ENCODE measurements around the gene PLCE1. TPM values are rescaled to one million over a fixed set of nuclear protein-coding genes. Genes with fewer than 3 reads are reported as not detected.

PLCE1 gene
- polyA plus RNA-seq, 1 donor (not counting 4 experiments of a cell fraction or from before 2014, with no cell fraction given) = 0.01 TPM

DNA sequence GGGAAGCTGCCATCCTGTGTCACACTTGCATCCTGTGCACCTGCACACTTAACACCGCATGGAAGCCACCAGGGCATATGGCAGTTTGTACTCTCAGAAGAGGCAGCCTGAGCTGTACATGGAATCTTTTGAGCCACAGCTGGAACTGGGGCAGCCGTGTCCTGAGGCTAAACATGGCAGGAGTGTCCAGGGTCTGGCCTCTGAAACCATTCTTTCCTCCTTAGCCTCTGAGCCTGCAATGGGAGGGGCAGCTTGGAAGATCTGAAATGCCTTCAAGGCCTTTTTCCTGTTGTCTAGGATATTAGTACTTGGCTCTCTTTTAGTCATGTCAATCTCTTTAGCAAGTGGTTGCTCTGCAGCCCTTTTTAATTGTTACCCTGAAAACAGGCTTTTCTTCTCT is 16.4 kb downstream of the PLCE1 start:
- H2AFZ ChIP-seq (ENCODE audit: control insufficient read depth, low read length) = no peak overlapping the region
- dilution Hi-C loops (cut with MboI; ENCODE audit: extremely low pct_ligation_motif_present, low sequenced_read_pairs) = no loop called here
- H4K20me1 ChIP-seq (ENCODE audit: control insufficient read depth, extremely low read depth, insufficient read depth, low read length) = no peaks in the 10 kb centered on the region
- DNase-seq (ENCODE audit: low read depth, low spot score) (no peak), FAIRE-seq (no peak)
- TF ChIP-seq, protein P1, sequence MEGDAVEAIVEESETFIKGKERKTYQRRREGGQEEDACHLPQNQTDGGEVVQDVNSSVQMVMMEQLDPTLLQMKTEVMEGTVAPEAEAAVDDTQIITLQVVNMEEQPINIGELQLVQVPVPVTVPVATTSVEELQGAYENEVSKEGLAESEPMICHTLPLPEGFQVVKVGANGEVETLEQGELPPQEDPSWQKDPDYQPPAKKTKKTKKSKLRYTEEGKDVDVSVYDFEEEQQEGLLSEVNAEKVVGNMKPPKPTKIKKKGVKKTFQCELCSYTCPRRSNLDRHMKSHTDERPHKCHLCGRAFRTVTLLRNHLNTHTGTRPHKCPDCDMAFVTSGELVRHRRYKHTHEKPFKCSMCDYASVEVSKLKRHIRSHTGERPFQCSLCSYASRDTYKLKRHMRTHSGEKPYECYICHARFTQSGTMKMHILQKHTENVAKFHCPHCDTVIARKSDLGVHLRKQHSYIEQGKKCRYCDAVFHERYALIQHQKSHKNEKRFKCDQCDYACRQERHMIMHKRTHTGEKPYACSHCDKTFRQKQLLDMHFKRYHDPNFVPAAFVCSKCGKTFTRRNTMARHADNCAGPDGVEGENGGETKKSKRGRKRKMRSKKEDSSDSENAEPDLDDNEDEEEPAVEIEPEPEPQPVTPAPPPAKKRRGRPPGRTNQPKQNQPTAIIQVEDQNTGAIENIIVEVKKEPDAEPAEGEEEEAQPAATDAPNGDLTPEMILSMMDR (optimal IDR thresholded peaks at IDR 0.05 in 1 of 3, IDR thresholded peaks at IDR 0.05 in 1 of 3, conservative IDR thresholded peaks at IDR 0.05 in 1 of 3; ENCODE audit: extremely low read depth in 1 of 3, insufficient read depth in 2 of 3, low read length in 3 of 3) = no peak
- TF ChIP-seq EZH2 (IDR thresholded peaks at IDR 0.05; ENCODE audit: low read length) = no peak
- no peak overlapping the region for H3K4me2 ChIP-seq (ENCODE audit: control insufficient read depth, extremely low read depth, insufficient read depth, low read depth, low read length)
- no peak overlapping the region for H3K27ac ChIP-seq (ENCODE audit: control insufficient read depth, insufficient read depth, low read length)
- H3K36me3 ChIP-seq (ENCODE audit: control insufficient read depth in 2 of 2, extremely low read depth in 1 of 2, insufficient read depth in 2 of 2, low read length in 2 of 2) = no peaks in the 10 kb centered on the region
- no peaks in the 10 kb centered on the region for H3K9me3 ChIP-seq (ENCODE audit: control insufficient read depth, low read depth, low read length)
- no peaks in the 10 kb centered on the region for H3K4me1 ChIP-seq (ENCODE audit: control insufficient read depth, extremely low read depth, insufficient read depth, low read length)
- no peaks in the 10 kb centered on the region for H3K79me2 ChIP-seq (ENCODE audit: control insufficient read depth, insufficient read depth, low read length)
- H3K4me3 ChIP-seq (ENCODE audit: control insufficient read depth in 2 of 3, extremely low read depth in 1 of 3, insufficient read depth in 2 of 3, low read depth in 1 of 3, low read length in 3 of 3) = no peak overlapping the region
- no peak overlapping the region for H3K9ac ChIP-seq (ENCODE audit: control insufficient read depth, extremely low read depth, insufficient read depth, low read length)
- H3K27me3 ChIP-seq (ENCODE audit: control insufficient read depth, extremely low read depth, insufficient read depth, low read length) = no peaks in the 10 kb centered on the region
- no peaks in the 10 kb centered on the region for H3K9me1 ChIP-seq (ENCODE audit: control insufficient read depth, extremely low read depth, insufficient read depth, low read length)

DNA sequence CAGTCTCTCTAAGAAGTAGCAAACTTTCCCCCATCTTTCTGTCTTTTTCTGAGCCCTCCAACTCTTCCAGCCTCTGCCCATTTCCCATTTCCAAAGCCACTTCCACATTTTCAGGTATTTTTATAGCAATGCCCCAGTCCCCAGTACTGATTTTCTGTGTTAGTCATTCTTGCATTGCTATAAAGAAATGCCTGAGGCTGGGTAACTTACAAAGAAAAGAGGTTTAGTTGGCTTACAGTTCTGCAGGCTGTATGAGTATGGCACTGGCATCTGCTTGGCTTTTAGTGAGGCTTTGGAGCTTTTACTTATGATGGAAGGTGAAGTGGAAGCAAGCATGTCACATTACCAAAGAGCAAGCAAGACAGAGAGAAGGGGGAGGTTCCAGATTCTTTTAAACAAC is 17.2 kb downstream of the PLCE1 start:
- Histone ChIP-seq H3K36me3 (ENCODE audit: control insufficient read depth in 2 of 2, extremely low read depth in 1 of 2, insufficient read depth in 2 of 2, low read length in 2 of 2) (no peaks in the 10 kb centered on the region), H3K79me2 (ENCODE audit: control insufficient read depth, insufficient read depth, low read length) (no peaks in the 10 kb centered on the region), H3K9ac (ENCODE audit: control insufficient read depth, extremely low read depth, insufficient read depth, low read length) (no peak overlapping the region), H3K4me1 (ENCODE audit: control insufficient read depth, extremely low read depth, insufficient read depth, low read length) (no peaks in the 10 kb centered on the region), H3K9me1 (ENCODE audit: control insufficient read depth, extremely low read depth, insufficient read depth, low read length) (no peaks in the 10 kb centered on the region), H4K20me1 (ENCODE audit: control insufficient read depth, extremely low read depth, insufficient read depth, low read length) (no peaks in the 10 kb centered on the region), H3K27ac (ENCODE audit: control insufficient read depth, insufficient read depth, low read length) (no peak overlapping the region), H3K4me2 (ENCODE audit: control insufficient read depth, extremely low read depth, insufficient read depth, low read depth, low read length) (no peak overlapping the region), H3K27me3 (ENCODE audit: control insufficient read depth, extremely low read depth, insufficient read depth, low read length) (no peaks in the 10 kb centered on the region), H3K9me3 (ENCODE audit: control insufficient read depth, low read depth, low read length) (no peaks in the 10 kb centered on the region), H2AFZ (ENCODE audit: control insufficient read depth, low read length) (no peak overlapping the region), H3K4me3 (ENCODE audit: control insufficient read depth in 2 of 3, extremely low read depth in 1 of 3, insufficient read depth in 2 of 3, low read depth in 1 of 3, low read length in 3 of 3) (no peak overlapping the region)
- FAIRE-seq (no peak), DNase-seq (ENCODE audit: low read depth, low spot score) (no peak)
- TF ChIP-seq EZH2 (IDR thresholded peaks at IDR 0.05; ENCODE audit: low read length) = no peak
- dilution Hi-C loops (cut with MboI; ENCODE audit: extremely low pct_ligation_motif_present, low sequenced_read_pairs) = no loop called here

DNA sequence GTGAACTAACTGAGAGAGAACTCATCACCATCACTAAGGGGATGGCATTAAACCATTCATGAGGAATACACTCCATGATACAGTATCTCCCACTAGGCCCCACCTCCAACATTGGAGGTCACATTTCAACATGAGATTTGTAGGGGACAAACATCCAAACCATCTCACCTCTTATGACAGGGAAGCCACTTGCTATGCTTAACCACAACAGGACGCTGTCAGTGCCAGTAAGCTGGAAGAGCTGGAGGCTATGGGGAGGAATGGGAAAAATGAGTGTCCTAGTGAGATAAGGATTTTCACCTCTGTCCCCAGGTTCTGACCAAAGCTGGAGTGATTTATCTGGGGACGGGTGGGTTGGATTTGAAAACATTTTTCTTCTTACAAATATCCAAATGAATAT is 17.6 kb downstream of the PLCE1 start:
- dilution Hi-C loops (cut with MboI; ENCODE audit: extremely low pct_ligation_motif_present, low sequenced_read_pairs) = no loop called here
- DNase-seq (ENCODE audit: low read depth, low spot score) (no peak), FAIRE-seq (no peak)
- H3K4me2 ChIP-seq (ENCODE audit: control insufficient read depth, extremely low read depth, insufficient read depth, low read depth, low read length) = no peak overlapping the region
- no peaks in the 10 kb centered on the region for H3K9me1 ChIP-seq (ENCODE audit: control insufficient read depth, extremely low read depth, insufficient read depth, low read length)
- H2AFZ ChIP-seq (ENCODE audit: control insufficient read depth, low read length) = no peak overlapping the region
- no peak for TF ChIP-seq EZH2 (IDR thresholded peaks at IDR 0.05; ENCODE audit: low read length)
- TF ChIP-seq, protein P1 (optimal IDR thresholded peaks at IDR 0.05 in 1 of 3, IDR thresholded peaks at IDR 0.05 in 1 of 3, conservative IDR thresholded peaks at IDR 0.05 in 1 of 3; ENCODE audit: extremely low read depth in 1 of 3, insufficient read depth in 2 of 3, low read length in 3 of 3) = no peak
- no peak overlapping the region for H3K27ac ChIP-seq (ENCODE audit: control insufficient read depth, insufficient read depth, low read length)
- H3K4me1 ChIP-seq (ENCODE audit: control insufficient read depth, extremely low read depth, insufficient read depth, low read length) = no peaks in the 10 kb centered on the region
- H3K36me3 ChIP-seq (ENCODE audit: control insufficient read depth in 2 of 2, extremely low read depth in 1 of 2, insufficient read depth in 2 of 2, low read length in 2 of 2) = no peaks in the 10 kb centered on the region
- H3K79me2 ChIP-seq (ENCODE audit: control insufficient read depth, insufficient read depth, low read length) = no peaks in the 10 kb centered on the region
- H3K4me3 ChIP-seq (ENCODE audit: control insufficient read depth in 2 of 3, extremely low read depth in 1 of 3, insufficient read depth in 2 of 3, low read depth in 1 of 3, low read length in 3 of 3) = no peak overlapping the region
- H4K20me1 ChIP-seq (ENCODE audit: control insufficient read depth, extremely low read depth, insufficient read depth, low read length) = no peaks in the 10 kb centered on the region
- no peaks in the 10 kb centered on the region for H3K9me3 ChIP-seq (ENCODE audit: control insufficient read depth, low read depth, low read length)
- no peak overlapping the region for H3K9ac ChIP-seq (ENCODE audit: control insufficient read depth, extremely low read depth, insufficient read depth, low read length)
- no peaks in the 10 kb centered on the region for H3K27me3 ChIP-seq (ENCODE audit: control insufficient read depth, extremely low read depth, insufficient read depth, low read length)
